Skeletal muscle satellite cell (primary cell): Measurements from ENCODE around the gene PIK3R5.

Source experiments
- H3K27me3 ChIP-seq: 2 replicates; pipeline ENCODE4 v1.7.0; 2013; ENCODE audit warnings: low read length; ENCODE audit not compliant: control insufficient read depth, insufficient read depth
- H3K36me3 ChIP-seq: 2 replicates; pipeline ENCODE4 v1.7.0; 2013; ENCODE audit warnings: mild to moderate bottlenecking, control low read depth, low read length; ENCODE audit not compliant: insufficient read depth
- H3K4me1 ChIP-seq: 2 replicates; pipeline ENCODE4 v1.7.0; 2013; ENCODE audit warnings: low read length; ENCODE audit not compliant: control insufficient read depth, insufficient read depth
- H3K4me2 ChIP-seq: 2 replicates; pipeline ENCODE4 v1.7.0; 2013; ENCODE audit warnings: mild to moderate bottlenecking, low read length
- H3K4me3 ChIP-seq: 2 replicates; pipeline ENCODE4 v1.7.0; 2013; ENCODE audit warnings: low read length
- H3K9ac ChIP-seq: 2 replicates; pipeline ENCODE4 v1.7.0; 2013; ENCODE audit warnings: mild to moderate bottlenecking, low read depth, low read length, moderate library complexity
- H3K9me3 ChIP-seq: replicated peaks from 2 replicates; pipeline ENCODE4 v1.7.0; 2013; ENCODE audit warnings: mild to moderate bottlenecking, control low read depth, low read length

The PIK3R5 gene

GRCh38 chr17:8881606-8882005, 83.9 kb downstream of the PIK3R5 start:
- Histone ChIP-seq H3K4me3 (no peak overlapping the region), H3K9ac (no peak overlapping the region), H3K36me3 (no peaks in the 10 kb centered on the region), H3K9me3 (no peaks in the 10 kb centered on the region), H3K4me1 (no peaks in the 10 kb centered on the region), H3K4me2 (no peak overlapping the region), H3K27me3 (peaks cover 6% of the 10 kb centered on the region)

DNA sequence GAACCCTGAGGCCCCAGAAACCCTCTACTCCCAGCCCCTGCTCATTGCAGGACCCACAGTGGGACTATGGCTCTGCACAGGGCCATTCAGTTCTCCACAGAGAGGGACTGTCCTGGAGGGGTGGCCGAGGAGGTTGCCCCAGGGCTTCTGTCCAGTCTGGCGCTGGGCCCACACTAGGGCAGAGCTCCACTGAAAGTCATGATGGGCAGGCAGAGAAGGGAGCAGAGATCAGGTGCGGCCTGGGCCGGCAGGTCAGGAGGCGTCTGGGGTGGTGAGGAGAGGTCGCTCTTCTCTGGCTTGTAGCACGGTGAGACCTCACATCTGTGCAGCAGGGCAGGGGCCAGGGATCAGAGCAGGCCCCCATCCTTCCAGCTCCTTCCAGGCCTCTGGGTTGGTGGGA, 85.0 kb downstream of the PIK3R5 start:
- no peak overlapping the region for H3K4me2 ChIP-seq
- no peaks in the 10 kb centered on the region for H3K9me3 ChIP-seq
- no peaks in the 10 kb centered on the region for H3K4me1 ChIP-seq
- H3K36me3 ChIP-seq, result no peaks in the 10 kb centered on the region
- H3K27me3 ChIP-seq, result peaks cover 6% of the 10 kb centered on the region
- H3K9ac ChIP-seq, result no peak overlapping the region
- no peak overlapping the region for H3K4me3 ChIP-seq

GRCh38 chr17:8879410-8879809, 86.1 kb downstream of the PIK3R5 start:
- no peaks in the 10 kb centered on the region for H3K36me3 ChIP-seq

GRCh38 chr17:8877984-8878383, 87.5 kb downstream of the PIK3R5 start:
- Histone ChIP-seq H3K4me2 (no peak overlapping the region), H3K4me1 (no peaks in the 10 kb centered on the region), H3K36me3 (no peaks in the 10 kb centered on the region), H3K9me3 (no peaks in the 10 kb centered on the region), H3K9ac (no peak overlapping the region), H3K4me3 (no peak overlapping the region), H3K27me3 (peaks cover 6% of the 10 kb centered on the region)

More at GRCh38 chr17:8879410-8879809, 86.1 kb downstream of the PIK3R5 start:
- no peaks in the 10 kb centered on the region for H3K4me1 ChIP-seq
- H3K9me3 ChIP-seq, result no peaks in the 10 kb centered on the region
- H3K4me2 ChIP-seq, result no peak overlapping the region
- H3K4me3 ChIP-seq, result no peak overlapping the region
- peaks cover 6% of the 10 kb centered on the region for H3K27me3 ChIP-seq
- no peak overlapping the region for H3K9ac ChIP-seq

- Histone ChIP-seq H3K36me3 (no peaks in the 10 kb centered on the region), H3K4me1 (no peaks in the 10 kb centered on the region), H3K4me3 (no peak overlapping the region), H3K9ac (no peak overlapping the region), H3K27me3 (peaks cover 6% of the 10 kb centered on the region), H3K9me3 (no peaks in the 10 kb centered on the region), H3K4me2 (no peak overlapping the region)
Observed at GRCh38 chr17:8875957-8876356, 89.5 kb downstream of the PIK3R5 start.

GRCh38 chr17:8875436-8875835, 90.1 kb downstream of the PIK3R5 start:
- H3K4me2 ChIP-seq, result no peak overlapping the region
- no peak overlapping the region for H3K4me3 ChIP-seq
- H3K4me1 ChIP-seq, result no peaks in the 10 kb centered on the region
- H3K9me3 ChIP-seq, result no peaks in the 10 kb centered on the region
- H3K9ac ChIP-seq, result no peak overlapping the region
- peaks cover 6% of the 10 kb centered on the region for H3K27me3 ChIP-seq
- H3K36me3 ChIP-seq, result no peaks in the 10 kb centered on the region

- Histone ChIP-seq H3K36me3 (no peaks in the 10 kb centered on the region), H3K4me1 (no peaks in the 10 kb centered on the region), H3K9ac (no peak overlapping the region), H3K4me2 (no peak overlapping the region), H3K27me3 (peaks cover under 1% of the 10 kb centered on the region), H3K4me3 (no peak overlapping the region), H3K9me3 (no peaks in the 10 kb centered on the region)
Observed at GRCh38 chr17:8873801-8874715, 91.4 kb downstream of the PIK3R5 start.

- Histone ChIP-seq H3K4me2 (no peak overlapping the region), H3K4me1 (no peaks in the 10 kb centered on the region)
Observed at GRCh38 chr17:8872705-8873435, 92.6 kb downstream of the PIK3R5 start.

DNA sequence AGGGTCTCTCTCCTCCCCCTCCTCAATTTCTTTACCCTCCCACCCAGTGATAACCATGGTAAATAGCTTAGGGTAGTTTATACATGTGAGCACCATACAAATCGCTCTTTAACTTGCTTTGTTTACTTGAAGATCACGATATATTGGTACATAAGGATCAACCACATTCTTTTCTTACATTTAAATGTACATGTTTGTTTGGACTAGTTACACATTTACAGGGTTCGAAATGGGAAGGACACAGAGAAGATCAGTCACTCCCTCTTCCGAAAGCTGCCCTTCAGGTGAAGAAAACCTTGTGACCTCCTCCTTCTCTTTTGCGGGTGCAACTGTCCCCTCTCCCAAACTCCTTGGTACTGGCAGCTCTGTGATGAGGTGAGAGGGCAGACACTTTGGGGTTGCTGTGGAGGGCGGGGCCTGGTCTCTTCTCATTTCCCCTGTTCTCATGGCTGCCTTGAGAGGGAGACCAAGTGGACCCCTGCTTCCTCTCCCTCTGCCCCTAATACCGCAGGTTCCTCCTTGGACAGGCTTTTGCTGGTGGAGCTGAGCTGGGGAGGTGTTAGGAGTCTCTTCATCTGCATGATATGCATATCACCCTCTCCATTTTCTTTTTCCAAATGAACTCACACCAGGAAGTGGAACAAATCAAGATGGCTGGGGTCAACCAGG, 93.3 kb downstream of the PIK3R5 start:
- Histone ChIP-seq H3K4me1 (no peaks in the 10 kb centered on the region), H3K4me3 (no peak overlapping the region), H3K36me3 (no peaks in the 10 kb centered on the region), H3K9ac (no peak overlapping the region), H3K9me3 (no peaks in the 10 kb centered on the region), H3K27me3 (no peaks in the 10 kb centered on the region), H3K4me2 (no peak overlapping the region)

More at GRCh38 chr17:8872705-8873435, 92.6 kb downstream of the PIK3R5 start:
- no peak overlapping the region for H3K4me3 ChIP-seq
- H3K9me3 ChIP-seq, result no peaks in the 10 kb centered on the region
- H3K36me3 ChIP-seq, result no peaks in the 10 kb centered on the region
- no peaks in the 10 kb centered on the region for H3K27me3 ChIP-seq
- H3K9ac ChIP-seq, result no peak overlapping the region

- Histone ChIP-seq H3K9ac (no peak overlapping the region), H3K4me2 (no peak overlapping the region), H3K27me3 (no peaks in the 10 kb centered on the region), H3K36me3 (no peaks in the 10 kb centered on the region), H3K4me1 (no peaks in the 10 kb centered on the region), H3K9me3 (no peaks in the 10 kb centered on the region), H3K4me3 (no peak overlapping the region)
Observed at GRCh38 chr17:8871081-8871581, 94.4 kb downstream of the PIK3R5 start.

DNA sequence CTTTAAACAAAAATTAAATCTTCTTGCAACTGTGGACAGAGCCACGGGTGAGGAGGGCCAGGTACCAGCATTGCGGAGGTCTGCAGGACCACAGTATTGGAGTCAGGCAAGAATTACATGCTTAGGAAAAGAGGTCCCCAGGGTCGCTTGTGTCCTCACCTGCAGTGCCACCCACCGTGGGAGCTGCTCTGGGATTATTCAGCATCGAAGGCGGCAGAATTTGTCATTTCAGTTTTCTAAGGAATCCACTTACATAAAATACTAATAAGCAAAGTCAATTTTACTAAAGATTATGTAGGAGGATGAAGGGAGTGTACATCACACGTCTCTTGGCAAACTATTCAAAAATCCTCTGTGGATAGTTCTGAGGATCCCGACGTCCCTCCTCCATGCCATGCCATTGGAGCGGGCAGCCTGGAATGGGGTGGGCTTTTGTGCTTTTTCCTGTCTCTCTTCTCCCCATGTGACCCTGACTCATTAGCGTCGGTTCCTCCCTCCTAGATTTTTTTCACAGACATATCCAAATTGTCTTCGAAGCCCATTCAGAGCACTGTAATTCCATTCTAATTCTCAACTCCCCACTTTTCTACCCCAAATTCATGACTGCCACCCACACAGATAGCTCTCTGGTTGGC, 95.0 kb downstream of the PIK3R5 start:
- Histone ChIP-seq H3K4me2 (no peak overlapping the region), H3K9me3 (no peaks in the 10 kb centered on the region), H3K4me1 (no peaks in the 10 kb centered on the region), H3K4me3 (no peak overlapping the region), H3K9ac (no peak overlapping the region), H3K36me3 (no peaks in the 10 kb centered on the region), H3K27me3 (no peaks in the 10 kb centered on the region)
